ENCODE measurements around the gene B3GLCT.
"Not testable (repeated sequence)": the region's sequence is repeated elsewhere in the genome, so short reads cannot be mapped to it uniquely, and the experiment has no call there.

Gene B3GLCT

DNA sequence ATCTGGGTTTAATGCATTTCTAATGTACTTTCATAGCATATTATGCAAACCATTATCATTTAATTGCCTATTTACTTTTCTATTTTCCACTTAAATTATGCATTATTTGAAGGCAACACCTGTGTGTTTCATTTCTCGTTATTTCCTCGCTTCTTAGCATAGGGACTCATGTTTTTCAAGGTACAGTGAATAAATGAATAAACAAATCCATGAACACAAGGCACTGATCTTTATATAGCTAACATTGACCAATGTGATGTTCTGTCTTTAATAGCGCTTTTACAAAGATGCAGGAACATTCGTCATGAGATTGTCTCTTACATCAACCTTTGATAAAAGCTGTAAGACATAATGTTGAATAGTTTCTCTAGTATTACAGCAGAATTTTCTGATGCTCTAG, 121.2 kb downstream of the B3GLCT start:
- no peaks in the 10 kb centered on the region for H3K4me1 Mint-ChIP-seq
- DNase-seq (no peak), ATAC-seq (no peak)
- H3K9me3 Mint-ChIP-seq = peaks cover 5% of the 10 kb centered on the region
- H3K4me3 Mint-ChIP-seq = no peak overlapping the region
- H3K27ac Mint-ChIP-seq = no peak overlapping the region
- H3K27me3 Mint-ChIP-seq = no peaks in the 10 kb centered on the region
- H3K36me3 Mint-ChIP-seq (ENCODE audit: low read depth) = peaks cover 22% of the 10 kb centered on the region

DNA sequence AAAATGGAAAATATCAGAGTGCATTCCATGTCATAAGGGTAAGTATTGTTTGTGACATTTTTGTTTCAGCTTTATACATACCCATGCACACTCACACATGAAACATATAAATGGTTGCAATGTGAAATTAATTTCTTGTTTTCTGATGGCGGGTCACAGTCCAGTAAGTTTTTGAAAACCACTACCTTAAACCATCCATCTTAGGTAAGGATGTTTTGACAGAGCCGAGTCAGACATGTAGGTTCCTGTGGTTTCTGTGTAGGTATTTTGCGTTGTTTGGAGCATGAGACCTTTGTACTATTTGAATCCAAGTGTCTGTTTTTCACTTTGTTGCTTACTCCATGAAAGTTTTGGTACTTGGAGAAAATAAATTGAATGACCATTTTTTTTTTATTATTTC, 121.7 kb downstream of the B3GLCT start:
- H3K36me3 Mint-ChIP-seq (ENCODE audit: low read depth) = peaks cover 22% of the 10 kb centered on the region

DNA sequence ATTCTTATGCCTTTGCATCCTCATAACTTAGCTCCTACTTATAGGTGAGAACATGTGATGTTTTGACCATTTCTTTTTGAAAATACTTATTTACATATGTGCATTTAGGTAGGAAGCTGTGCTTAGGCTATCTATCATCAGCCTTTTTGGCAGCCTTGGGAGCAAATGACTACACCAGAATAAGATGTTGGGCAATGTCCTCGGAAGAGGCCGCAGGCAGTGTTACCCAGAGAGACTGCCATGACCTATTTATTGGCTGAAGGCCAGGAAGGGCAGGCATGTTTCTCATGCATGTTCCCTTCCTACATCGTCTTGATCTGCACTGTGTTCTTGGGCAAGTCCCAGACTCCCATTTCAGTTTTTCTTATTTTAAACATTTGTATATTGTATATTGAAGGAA, 122.3 kb downstream of the B3GLCT start:
- ATAC-seq (no peak), DNase-seq (no peak)
- no peaks in the 10 kb centered on the region for H3K27me3 Mint-ChIP-seq
- peaks cover 5% of the 10 kb centered on the region for H3K9me3 Mint-ChIP-seq
- no peak overlapping the region for H3K27ac Mint-ChIP-seq
- H3K4me3 Mint-ChIP-seq = no peak overlapping the region
- H3K4me1 Mint-ChIP-seq = no peaks in the 10 kb centered on the region
- peaks cover 21% of the 10 kb centered on the region for H3K36me3 Mint-ChIP-seq (ENCODE audit: low read depth)

More for the DNA sequence above, 121.7 kb downstream of the B3GLCT start:
- no peaks in the 10 kb centered on the region for H3K4me1 Mint-ChIP-seq
- no peak overlapping the region for H3K4me3 Mint-ChIP-seq
- peaks cover 5% of the 10 kb centered on the region for H3K9me3 Mint-ChIP-seq
- no peaks in the 10 kb centered on the region for H3K27me3 Mint-ChIP-seq
- no peak overlapping the region for H3K27ac Mint-ChIP-seq
- no peak for DNase-seq
- no peak for ATAC-seq

DNA sequence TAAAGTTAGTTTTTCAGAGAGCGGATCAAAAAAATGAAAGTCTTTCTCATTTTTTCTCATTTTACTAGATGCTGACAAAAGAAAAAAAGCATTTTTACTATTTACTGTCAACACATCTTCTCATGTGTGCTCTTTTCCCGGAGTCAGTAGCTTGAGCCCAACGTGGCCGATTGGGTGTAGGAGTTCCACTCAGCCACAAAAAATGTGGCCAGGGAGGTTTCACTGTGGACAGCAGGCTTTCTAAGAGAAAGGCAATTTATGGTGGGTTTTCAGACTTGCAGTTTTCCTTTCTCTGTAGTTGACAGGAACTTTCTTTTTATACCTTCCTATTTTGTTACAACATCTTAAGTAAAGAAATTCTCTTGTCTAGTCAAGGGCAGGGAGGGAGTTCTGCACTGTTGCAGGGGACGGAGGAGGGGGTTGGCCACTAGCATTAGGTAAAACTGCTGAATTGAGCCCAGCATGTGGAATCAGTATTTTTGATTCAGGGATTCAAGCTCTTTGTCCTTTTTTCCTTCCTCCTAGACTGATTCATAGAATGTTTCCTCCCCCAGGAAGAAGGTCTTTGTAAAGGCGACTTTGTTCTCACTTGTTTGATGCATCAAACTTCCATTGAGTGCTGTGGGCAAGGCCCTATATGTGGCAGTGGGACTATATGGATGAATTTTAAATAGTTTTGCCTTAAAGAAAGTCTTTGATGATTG, 123.1 kb downstream of the B3GLCT start:
- no peak overlapping the region for H3K4me3 Mint-ChIP-seq
- H3K36me3 Mint-ChIP-seq (ENCODE audit: low read depth) = peaks cover 18% of the 10 kb centered on the region
- H3K4me1 Mint-ChIP-seq = no peaks in the 10 kb centered on the region
- peaks cover 5% of the 10 kb centered on the region for H3K9me3 Mint-ChIP-seq
- H3K27me3 Mint-ChIP-seq = no peaks in the 10 kb centered on the region
- no peak overlapping the region for H3K27ac Mint-ChIP-seq
- ATAC-seq (no peak), DNase-seq (no peak)

DNA sequence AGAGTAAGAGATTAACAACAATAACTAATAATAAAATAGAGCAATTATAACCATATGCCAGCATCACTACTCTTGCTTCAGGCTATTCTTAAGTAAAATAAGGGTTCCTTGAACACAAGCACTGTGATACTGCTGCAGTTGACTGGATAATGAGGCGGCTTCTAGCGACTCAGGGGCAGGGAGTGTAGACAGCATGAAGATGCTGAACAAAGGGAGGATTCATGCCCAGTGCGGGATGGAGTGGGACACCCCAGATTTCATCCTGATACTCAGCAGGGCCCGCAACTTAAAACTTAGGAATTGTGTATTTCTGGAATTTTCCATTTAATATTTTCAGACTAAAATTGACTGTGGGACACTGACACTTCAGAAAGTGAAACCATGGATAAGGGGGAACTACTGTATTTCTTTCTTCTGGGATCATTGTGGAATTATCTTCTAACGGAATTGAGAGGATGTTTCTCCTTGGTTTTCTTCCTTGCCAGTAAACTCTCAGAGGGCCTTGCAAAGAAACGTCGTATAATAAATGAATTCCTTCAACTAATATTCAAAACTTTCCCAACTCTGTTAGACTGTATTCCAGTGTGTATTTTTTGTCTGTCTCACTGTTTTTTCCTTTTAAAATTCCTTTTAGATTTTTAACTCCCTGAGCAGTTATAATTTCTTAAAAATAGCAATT, 127.5 kb downstream of the B3GLCT start:
- Mint-ChIP-seq H3K36me3 (ENCODE audit: low read depth) (peaks cover 39% of the 10 kb centered on the region), H3K9me3 (peaks cover 2% of the 10 kb centered on the region), H3K4me1 (no peaks in the 10 kb centered on the region), H3K4me3 (no peak overlapping the region), H3K27ac (no peak overlapping the region), H3K27me3 (no peaks in the 10 kb centered on the region)
- DNase-seq (no peak), ATAC-seq (no peak)

DNA sequence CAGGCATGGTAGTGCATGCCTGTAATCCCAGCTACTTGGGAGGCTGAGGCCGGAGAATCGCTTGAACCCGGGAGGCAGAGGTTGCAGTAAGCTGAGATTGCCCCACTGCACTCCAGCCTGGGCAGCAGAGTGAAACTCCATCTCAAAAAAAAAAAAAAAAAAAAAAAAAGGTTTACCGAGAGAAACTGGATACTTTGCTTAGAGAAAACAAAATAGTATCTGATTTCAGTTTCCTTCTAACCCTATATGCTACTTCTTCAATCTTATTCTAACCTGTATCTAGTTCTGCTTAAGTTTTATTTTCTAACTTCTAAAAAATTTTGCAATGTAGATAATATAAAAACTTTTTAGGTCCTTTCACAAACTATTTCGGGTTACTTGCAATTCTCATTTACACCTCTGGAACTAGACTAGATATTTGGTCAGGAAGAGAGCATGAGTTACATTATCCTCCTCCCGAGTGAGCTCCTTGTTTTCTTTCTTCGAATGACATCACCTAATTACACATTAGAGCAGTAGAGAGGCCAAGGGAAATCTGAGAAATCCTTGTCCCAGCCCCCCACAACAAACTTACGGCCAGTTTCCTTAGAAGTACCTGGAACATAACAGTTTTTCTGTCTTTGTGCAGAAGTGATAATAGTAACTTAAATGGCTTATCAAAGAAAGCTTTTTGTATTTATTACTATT, 128.9 kb downstream of the B3GLCT start:
- no peak for DNase-seq
- H3K27ac Mint-ChIP-seq = no peak overlapping the region
- H3K27me3 Mint-ChIP-seq = no peaks in the 10 kb centered on the region
- peaks cover 37% of the 10 kb centered on the region for H3K36me3 Mint-ChIP-seq (ENCODE audit: low read depth)
- H3K4me1 Mint-ChIP-seq = no peaks in the 10 kb centered on the region
- ATAC-seq = no peak
- no peak overlapping the region for H3K4me3 Mint-ChIP-seq
- H3K9me3 Mint-ChIP-seq = peaks cover 4% of the 10 kb centered on the region

DNA sequence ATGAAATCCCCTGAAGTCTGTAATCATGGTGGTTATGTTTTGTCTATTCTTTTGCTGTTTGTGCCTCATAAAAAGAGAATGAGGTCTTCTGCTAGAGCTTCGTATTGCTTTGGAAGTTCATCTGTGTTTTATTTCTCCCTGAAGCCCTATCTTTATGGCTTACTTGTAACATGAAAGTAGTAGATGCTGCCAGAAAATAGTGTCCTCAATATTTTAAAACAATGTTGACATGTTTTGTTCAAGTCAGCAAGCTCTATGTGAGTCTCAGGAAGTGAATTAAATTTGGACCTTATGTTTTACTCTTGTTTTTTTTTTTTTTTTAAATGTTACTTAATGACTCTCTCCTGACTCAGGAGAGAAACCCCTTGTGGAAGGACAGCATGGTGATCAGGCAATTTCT, 130.5 kb downstream of the B3GLCT start:
- Mint-ChIP-seq H3K4me3 (no peak overlapping the region), H3K27me3 (no peaks in the 10 kb centered on the region), H3K9me3 (peaks cover 6% of the 10 kb centered on the region), H3K36me3 (ENCODE audit: low read depth) (peaks cover 32% of the 10 kb centered on the region), H3K4me1 (no peaks in the 10 kb centered on the region), H3K27ac (no peak overlapping the region)
- no peak for DNase-seq
- ATAC-seq = no peak

DNA sequence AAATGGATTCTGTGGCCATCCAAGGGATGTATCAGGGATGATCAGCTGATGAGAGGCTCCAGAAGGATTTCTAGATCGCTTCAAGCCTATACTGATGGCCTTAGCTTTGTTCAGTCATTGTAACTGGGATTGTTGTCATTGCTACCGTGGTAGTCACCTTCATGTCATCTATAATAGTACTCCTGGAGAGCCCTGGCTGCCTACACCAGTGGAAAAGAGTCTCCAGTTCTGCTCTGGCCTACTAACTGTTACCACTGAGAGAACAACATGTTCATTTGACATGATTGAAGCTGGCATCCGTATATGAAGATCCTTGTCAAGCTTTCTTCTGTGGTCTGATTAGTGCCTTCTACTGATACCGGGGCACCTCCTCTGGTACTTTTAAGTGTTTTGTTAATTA, 131.3 kb downstream of the B3GLCT start:
- Mint-ChIP-seq H3K36me3 (ENCODE audit: low read depth) (peaks cover 30% of the 10 kb centered on the region), H3K4me1 (no peaks in the 10 kb centered on the region), H3K9me3 (peaks cover 12% of the 10 kb centered on the region), H3K4me3 (no peak overlapping the region), H3K27me3 (no peaks in the 10 kb centered on the region), H3K27ac (no peak overlapping the region)
- ATAC-seq = no peak
- no peak for DNase-seq

DNA sequence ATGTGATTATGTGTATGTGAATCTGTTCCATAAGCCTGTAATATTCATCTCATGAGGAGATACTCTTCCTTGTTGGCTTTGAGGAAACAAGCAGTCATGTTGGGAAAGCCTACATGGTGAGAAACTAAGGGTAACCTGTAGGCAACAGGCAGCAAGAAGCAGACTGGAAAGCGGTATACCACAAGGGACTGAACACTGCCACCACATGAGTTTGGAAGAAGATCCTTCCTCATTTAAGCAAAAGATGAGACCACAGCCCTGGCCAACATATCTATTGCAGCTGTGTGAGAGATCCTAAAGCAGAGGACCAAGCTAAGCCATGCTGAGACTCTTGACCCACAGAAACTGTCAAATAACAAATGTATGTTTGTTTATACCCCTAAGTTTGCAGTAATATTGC, 134.8 kb downstream of the B3GLCT start:
- H3K4me1 Mint-ChIP-seq = no peaks in the 10 kb centered on the region
- DNase-seq = no peak
- no peaks in the 10 kb centered on the region for H3K27me3 Mint-ChIP-seq
- H3K36me3 Mint-ChIP-seq (ENCODE audit: low read depth) = peaks cover 16% of the 10 kb centered on the region
- H3K27ac Mint-ChIP-seq = no peak overlapping the region
- ATAC-seq = no peak
- H3K4me3 Mint-ChIP-seq = no peak overlapping the region
- H3K9me3 Mint-ChIP-seq = peaks cover 17% of the 10 kb centered on the region

DNA sequence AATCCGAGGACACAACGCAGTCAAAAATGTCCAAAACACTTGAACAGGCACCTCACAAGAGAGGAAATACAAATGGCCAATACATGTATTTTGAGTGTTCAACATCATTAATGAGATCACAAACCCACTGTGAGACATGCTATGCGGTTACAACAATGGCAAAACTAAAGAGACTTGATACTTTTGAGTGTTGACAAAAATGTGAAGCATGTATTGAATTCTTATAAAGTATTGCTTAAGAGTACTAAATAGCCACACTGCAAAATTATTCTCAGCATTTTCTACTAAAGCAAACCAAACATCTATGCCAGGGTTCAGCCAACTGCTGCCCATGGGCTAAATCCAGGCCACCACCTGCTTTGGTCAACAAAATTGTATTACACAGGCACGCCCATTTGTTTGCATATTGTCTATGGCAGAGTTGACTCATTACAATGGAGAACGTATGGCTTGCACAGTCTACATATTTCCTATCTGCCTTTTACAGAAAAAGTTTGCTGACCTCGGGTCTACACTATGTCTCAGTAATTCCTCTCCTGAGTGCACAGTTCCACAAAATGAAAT, 135.3 kb downstream of the B3GLCT start:
- peaks cover 14% of the 10 kb centered on the region for H3K36me3 Mint-ChIP-seq (ENCODE audit: low read depth)
- DNase-seq = no peak
- H3K9me3 Mint-ChIP-seq = peaks cover 17% of the 10 kb centered on the region
- no peak for ATAC-seq
- no peaks in the 10 kb centered on the region for H3K27me3 Mint-ChIP-seq
- no peak overlapping the region for H3K4me3 Mint-ChIP-seq
- H3K4me1 Mint-ChIP-seq = no peaks in the 10 kb centered on the region
- no peak overlapping the region for H3K27ac Mint-ChIP-seq

DNA sequence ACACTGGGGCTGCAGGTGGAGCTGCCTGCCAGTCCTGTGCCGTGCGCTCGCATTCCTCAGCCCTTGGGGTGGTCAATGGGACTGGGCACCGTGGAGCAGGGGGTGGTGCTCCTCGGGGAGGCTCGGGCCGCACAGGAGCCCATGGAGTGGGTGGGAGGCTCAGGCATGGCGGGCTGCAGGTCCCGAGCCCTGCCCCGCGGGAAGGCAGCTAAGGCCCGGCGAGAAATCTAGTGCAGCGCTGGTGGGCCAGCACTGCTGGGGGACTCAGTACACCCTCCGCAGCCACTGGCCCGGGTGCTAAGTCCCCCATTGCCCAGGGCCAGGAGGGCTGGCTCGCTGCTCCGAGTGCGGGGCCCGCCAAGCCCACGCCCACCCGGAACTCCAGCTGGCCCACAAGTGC, 139.8 kb downstream of the B3GLCT start:
- not testable (repeated sequence) for DNase-seq; H3K4me3 Mint-ChIP-seq; H3K27ac Mint-ChIP-seq; ATAC-seq; H3K27me3 Mint-ChIP-seq; H3K36me3 Mint-ChIP-seq (ENCODE audit: low read depth); H3K4me1 Mint-ChIP-seq
- peaks cover 13% of the 10 kb centered on the region for H3K9me3 Mint-ChIP-seq

DNA sequence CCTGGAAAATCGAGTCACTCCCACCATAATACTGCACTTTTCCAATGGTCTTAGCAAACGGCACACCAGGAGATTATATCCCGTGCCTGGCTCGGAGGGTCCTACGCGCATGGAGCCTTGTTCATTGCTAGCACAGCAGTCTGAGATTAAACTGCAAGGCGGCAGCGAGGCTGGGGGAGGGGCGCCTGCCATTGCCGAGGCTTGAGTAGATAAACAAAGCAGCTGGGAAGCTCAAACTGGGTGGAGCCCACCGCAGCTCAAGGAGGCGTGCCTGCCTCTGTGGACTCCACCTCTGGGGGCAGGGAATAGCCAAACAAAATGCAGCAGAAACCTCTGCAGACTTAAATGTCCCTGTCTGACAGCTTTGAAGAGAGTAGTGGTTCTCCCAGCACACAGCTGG, 141.1 kb downstream of the B3GLCT start:
- not testable (repeated sequence) for ATAC-seq; H3K36me3 Mint-ChIP-seq (ENCODE audit: low read depth)

DNA sequence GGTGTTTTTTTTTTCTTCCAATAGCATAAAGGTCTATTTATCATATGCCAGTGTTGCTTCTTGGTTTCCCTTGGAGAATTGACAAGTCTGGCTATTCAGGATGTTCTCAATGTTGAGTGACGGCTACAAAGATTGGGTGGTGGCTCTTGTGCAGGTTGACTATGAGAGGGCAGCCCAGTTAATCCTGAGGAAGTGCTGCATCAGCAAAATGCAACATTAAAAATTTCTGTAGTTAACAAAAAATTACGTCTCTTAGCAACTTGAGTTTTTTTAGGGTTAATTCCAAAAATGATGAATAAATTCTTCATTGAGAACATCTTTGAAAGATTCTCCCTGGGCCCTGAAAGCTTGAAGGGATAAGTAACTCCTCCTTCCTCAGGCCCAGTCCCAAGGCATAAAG, 147.1 kb downstream of the B3GLCT start:
- Mint-ChIP-seq H3K36me3 (ENCODE audit: low read depth) (no peaks in the 10 kb centered on the region), H3K27ac (no peak overlapping the region), H3K4me3 (no peak overlapping the region), H3K27me3 (peaks cover 10% of the 10 kb centered on the region), H3K4me1 (no peaks in the 10 kb centered on the region), H3K9me3 (no peaks in the 10 kb centered on the region)
- ATAC-seq (no peak), DNase-seq (no peak)

More for the DNA sequence above, 141.1 kb downstream of the B3GLCT start:
- H3K27me3 Mint-ChIP-seq, H3K4me1 Mint-ChIP-seq, DNase-seq, H3K9me3 Mint-ChIP-seq, H3K27ac Mint-ChIP-seq, H3K4me3 Mint-ChIP-seq: not testable (repeated sequence)

DNA sequence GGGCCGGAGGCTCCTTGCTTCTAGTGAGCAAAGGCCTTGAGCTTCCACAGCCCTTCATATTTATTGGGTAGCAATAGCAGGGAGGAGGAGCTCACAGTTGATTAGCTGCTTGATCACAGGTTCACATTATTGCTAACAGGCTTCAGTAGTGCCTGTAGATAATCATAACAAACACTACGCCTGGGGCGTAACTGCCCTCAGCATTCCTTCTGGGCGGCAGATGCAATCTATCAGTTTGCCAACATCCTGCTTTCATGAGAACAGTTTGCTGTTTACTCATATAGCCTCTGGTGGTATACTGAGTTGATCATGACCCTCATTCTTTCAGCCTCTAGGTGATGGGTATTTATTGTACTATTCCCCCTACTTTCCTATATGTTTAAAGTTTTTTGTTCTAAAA, 149.4 kb downstream of the B3GLCT start:
- Mint-ChIP-seq H3K4me3 (no peak overlapping the region), H3K27ac (no peak overlapping the region), H3K9me3 (no peaks in the 10 kb centered on the region), H3K4me1 (no peaks in the 10 kb centered on the region), H3K36me3 (ENCODE audit: low read depth) (no peaks in the 10 kb centered on the region), H3K27me3 (peaks cover 16% of the 10 kb centered on the region)
- no peak for DNase-seq
- no peak for ATAC-seq

DNA sequence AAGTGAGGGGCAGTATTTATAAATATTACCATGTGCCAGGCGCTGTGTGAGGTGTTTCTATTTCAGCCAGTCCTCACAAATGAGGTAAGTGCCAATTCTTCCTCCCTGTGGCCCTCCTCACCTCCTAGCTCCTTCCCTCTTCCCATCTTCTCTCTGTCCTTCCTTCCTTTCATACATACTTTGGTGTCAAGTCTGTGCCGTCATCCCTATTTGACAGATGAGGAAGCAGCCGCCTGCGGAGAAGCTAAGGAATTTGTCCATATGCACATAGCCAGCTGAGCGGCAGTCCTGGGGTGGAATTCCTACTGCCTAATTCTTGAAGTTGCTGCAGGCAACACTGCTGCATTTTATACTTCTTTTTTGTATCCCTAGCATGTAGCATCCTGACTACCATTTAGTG, 150.8 kb downstream of the B3GLCT start:
- Mint-ChIP-seq H3K27me3 (peaks cover 16% of the 10 kb centered on the region), H3K4me3 (no peak overlapping the region), H3K9me3 (peaks cover 11% of the 10 kb centered on the region), H3K36me3 (ENCODE audit: low read depth) (peaks cover 6% of the 10 kb centered on the region), H3K4me1 (no peaks in the 10 kb centered on the region), H3K27ac (no peak overlapping the region)
- DNase-seq = no peak
- ATAC-seq = no peak
